GM19023 (cell line): Measurements from ENCODE around the gene LCT.
"Not testable (repeated sequence)": the region's sequence is repeated elsewhere in the genome, so short reads cannot be mapped to it uniquely, and the experiment has no call there.

Experiments
- ATAC-seq: cut with Tn5 transposase; IDR thresholded peaks from one replicate; pipeline ENCODE4 v1.9.1; 2021; ENCODE audit warnings: mild to moderate bottlenecking, moderate library complexity; ENCODE audit not compliant: unreplicated experiment

Gene LCT

DNA sequence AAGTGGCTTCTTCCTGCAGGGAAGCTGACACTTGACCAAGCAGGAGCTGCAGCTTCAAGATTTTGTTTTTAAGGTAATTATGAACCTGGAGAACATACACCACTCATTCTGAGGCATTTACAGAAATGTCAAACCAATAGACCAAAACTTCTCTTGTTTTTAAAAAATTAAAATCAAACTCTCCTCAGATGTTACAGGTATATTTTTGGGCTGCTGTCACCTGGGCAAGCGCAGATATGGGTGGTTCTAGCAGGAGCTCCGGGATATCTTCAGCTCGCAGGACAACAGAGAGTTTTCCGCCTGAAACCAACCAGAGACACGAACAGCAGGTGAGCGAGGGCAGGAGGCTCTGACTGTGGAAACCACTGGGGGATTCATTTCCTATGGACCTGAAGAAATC lies 4.1 kb downstream of the LCT start:
- ATAC-seq = no peak

DNA sequence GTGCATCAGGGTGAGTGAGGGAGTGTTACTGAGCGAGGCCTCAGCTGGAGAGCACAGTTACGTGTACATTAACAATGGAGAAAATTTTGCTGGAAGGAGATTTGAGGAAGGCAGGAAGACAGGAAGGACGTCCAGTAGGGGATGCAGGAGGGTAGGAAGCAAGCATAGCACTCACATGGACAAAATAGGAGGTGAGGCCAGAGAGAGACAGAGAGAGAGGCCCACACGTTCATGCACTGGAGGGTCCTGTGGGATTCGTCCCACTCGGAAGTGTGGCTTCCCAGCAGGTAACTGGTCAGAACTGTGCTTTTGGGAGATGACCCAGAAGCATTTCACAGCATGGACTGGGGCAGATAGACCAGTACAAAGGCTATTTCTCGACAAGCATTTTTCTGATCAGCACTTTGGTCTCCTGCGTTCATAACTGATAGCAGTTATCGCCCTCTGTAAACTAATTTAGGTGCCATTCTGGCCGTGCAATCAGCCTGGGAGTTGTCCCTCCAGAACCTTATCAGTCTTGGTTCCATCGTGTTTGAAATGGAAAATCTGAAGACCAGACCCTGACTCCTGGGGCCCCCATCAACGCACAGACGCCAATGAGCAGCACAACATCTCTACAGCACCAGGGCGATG lies 5.7 kb downstream of the LCT start:
- ATAC-seq = no peak

- no peak for ATAC-seq
Measured at GRCh38 chr2:135829378-135830135, 7.4 kb downstream of the LCT start.

GRCh38 chr2:135826544-135826943 lies 10.4 kb downstream of the LCT start:
- ATAC-seq = no peak

DNA sequence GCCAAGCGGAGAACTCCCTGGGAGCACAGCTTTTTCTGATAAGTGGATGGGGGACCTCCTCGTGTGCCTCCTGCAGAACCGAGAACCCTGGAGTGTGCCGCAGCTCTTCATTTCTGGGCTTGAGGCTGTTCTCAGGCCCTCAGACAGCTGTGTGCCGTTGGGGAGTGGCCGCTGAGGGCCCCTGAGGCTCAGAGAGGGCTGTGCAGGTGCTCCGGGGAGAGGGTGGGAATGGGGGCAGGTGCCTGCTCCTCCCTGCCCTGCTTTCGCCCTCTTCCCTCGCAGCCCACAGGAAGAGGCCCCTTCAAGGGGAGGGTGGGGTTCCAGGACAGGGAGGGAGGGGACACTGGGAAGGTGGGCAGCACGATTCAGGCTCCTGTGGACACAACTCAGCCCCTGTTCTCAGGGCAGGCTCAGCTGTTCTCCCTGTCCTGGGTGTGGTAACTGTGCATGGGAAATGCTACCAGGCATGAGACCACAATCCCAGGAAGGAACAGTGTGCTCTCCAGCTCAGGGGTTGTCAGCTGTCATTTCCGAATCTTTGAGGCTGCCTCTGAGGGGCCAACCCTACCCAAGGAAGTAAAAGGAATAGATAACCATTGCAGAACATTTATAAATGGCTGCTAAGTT lies 11.3 kb downstream of the LCT start:
- no peak for ATAC-seq

DNA sequence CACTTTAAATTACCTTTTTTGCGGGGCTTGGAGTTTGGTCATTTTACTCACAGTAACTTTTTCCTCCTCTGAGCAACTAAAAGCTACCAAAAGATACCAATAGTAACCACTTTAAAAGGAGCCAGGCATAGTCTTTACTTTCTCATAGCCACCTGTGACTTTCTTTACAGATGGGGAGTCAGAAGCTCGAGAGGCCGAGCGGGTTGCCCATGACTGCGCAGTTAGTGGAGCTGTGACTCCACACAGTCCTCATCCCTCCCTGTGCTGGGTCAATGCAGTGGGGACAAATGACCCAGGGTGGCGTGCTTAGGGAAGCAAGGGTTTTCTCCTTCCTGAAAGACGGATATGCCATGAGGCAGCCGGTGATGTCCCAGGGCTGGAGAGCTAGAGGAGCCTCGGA lies 11.9 kb downstream of the LCT start:
- ATAC-seq = no peak

DNA sequence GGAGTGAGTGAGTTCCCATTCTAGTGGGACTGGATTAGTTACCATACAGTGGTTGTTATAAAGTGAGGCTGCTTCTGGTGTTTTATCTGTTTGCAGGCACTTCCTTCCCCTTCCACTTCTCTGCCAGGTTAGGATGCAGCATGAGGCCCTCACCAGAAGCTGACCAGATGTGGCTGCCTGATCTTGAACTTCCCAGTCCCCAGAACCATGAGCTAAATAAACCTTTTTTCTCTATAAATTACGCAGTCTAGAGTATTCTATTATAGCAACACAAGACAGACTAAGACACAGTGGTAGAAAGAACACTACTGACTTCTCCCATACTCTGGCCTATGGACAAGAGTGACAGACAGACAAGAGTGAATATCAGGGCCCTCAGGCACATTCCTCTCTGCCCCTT lies 14.1 kb downstream of the LCT start:
- no peak for ATAC-seq

GRCh38 chr2:135821190-135821589 lies 15.8 kb downstream of the LCT start:
- ATAC-seq = no peak

DNA sequence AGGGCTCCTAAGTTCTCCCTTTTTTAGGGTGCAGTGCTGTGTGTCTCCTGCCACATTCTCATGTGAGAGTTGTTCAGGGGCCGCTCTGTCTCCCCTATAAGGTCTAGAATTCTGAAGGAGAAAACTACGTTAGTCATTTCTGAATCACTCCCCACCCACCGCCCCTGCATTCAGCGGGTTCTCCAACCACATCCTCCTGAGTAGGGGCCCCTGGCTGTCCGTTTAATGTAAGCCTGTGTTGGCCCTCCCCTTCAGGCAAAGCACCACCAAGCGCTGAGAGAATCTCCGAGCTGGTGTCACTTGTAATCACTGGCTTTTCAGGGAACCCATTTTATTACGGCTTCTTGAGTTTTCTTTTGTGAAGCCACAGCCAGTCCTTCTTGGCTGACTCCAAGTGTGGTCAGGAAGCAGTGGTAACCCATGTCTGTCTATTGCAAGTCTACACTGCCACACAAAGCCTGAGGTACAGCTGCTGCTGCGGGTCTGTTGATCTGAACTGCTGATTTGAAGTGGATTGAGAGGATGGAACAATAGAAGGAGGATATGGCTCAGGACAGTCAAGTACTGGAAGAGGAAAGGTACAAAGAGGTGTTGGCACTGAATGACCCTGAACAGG lies 16.9 kb downstream of the LCT start:
- ATAC-seq = peak; percentile 80

- ATAC-seq = no peak
Measured at GRCh38 chr2:135818937-135819610, 17.9 kb downstream of the LCT start.

GRCh38 chr2:135817951-135818350 lies 19.0 kb downstream of the LCT start:
- ATAC-seq = no peak

DNA sequence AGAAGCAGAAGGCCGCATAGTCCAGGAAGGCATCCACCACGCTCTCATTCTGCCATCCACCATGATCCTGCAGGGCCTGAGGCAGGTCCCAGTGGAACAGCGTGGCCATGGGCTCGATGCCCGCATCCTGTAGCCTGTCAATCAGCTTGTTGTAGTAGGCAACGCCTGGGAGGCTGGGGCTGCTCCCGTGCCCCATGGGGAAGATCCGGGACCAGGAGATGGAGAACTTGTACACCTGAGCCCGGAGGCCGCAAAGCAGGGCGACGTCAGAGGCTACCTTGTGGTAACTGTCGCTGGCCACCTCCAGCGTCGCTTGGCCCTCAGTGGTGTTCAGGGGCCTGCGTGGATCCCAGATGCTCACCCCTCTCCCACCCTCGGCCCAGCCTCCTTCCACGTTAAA lies 19.5 kb downstream of the LCT start:
- ATAC-seq = no peak

- no peak for ATAC-seq
Measured at GRCh38 chr2:135815269-135815668, 21.7 kb downstream of the LCT start.

GRCh38 chr2:135812907-135813511 lies 24.0 kb downstream of the LCT start:
- no peak for ATAC-seq

DNA sequence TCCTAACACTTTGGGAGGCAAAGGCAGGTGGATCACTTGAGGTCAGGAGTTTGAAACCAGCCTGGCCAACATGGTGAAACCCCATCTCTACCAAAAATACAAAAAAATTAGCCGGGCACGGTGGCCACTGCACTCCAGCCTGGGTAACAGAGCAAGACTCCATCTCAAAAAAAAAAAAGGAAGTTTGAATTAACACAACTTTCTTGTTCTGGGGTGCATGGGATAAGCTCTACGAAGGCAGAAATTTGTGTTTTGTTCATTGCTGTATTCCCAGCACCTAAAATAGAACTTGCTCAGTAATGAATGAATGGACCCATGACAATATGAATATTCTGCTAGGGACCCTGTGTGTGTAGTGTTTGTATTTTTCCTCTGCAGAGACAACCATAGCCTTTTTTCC lies 29.1 kb downstream of the LCT start:
- not testable (repeated sequence) for ATAC-seq

DNA sequence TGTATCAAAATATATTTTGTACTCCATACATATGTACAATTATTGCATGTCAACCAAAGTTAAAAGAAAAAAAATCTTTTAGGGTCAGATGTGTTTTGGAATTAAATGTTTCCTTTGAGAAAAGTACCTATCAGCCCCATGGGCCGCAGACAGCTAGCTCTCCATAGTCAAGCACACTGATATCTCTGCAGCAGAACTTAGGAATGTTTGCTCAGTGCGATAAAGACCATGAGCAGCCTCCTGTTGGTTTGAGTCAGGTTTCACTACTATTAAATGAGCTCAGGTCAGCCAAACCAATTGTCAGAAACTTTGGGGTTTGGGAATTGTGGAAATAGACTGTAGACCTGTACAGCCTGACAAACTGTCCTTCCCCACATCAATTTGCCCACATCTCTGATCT lies 33.7 kb downstream of the LCT start:
- no peak for ATAC-seq

DNA sequence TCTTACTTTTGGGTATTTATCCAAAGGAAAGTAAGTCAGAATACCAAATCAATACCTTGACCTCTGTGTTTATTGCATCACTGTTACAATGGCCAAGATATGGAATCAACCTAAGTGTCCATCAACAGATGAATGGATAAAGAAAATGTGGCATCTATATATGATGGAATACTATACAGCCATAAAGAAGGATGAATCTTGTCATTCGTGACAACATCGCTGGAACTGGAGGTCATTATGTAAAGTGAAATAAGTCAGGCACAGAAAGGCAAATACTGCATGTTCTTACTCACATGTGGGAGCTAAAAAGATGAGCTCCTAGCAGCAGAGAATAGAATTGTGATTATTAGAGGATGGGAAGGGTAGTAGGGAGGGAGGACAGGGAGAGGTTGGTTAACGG lies 34.6 kb downstream of the LCT start:
- ATAC-seq = no peak

GRCh38 chr2:135800513-135801460 lies 36.2 kb downstream of the LCT start:
- ATAC-seq = no peak

- ATAC-seq = no peak
Measured at GRCh38 chr2:135799738-135800137, 37.2 kb downstream of the LCT start.

- no peak for ATAC-seq
Measured at GRCh38 chr2:135798762-135799161, 38.2 kb downstream of the LCT start.
